Body of pancreas (tissue), 4 donors: ENCODE measurements around the gene SLAMF6.

ENCODE experiments used
- CTCF ChIP-seq, 7 experiments: fragments of 450-650 bp in 4 of 7; fragments of 200-600 bp in 3 of 7; sonication (generic) in 3 of 7; IDR thresholded peaks; one replicate each; pipeline ENCODE4 v1.5.1; 2016 to 2019; ENCODE audit warnings: antibody characterized with exemption in 7 of 7
- POLR2A ChIP-seq, 3 donors: fragments of 450-650 bp; IDR thresholded peaks; one replicate each; pipeline ENCODE4 v1.6.1; 2016; ENCODE audit warnings: antibody characterized with exemption in 3 of 3, mild to moderate bottlenecking in 2 of 3

- peak in 5 of 7 experiments; percentile 36 to 43 (median 39) for TF ChIP-seq CTCF (IDR thresholded peaks at IDR 0.05)
- no peak for TF ChIP-seq POLR2A (IDR thresholded peaks at IDR 0.05)
Measured at GRCh38 chr1:160544647-160545046, 21.6 kb upstream of the SLAMF6 start.
